ENCODE measurements around the gene UGT1A5. TPM values are rescaled to one million over a fixed set of nuclear protein-coding genes. Genes with fewer than 3 reads are reported as not detected.
A peak's percentile ranks its signal among the peaks of the same experiment; 100 is the strongest.

UGT1A5 gene
- polyA plus RNA-seq, 1 of the 3 experiments (the other 2 are of a cell fraction), result not detected

- TF ChIP-seq, protein P1, sequence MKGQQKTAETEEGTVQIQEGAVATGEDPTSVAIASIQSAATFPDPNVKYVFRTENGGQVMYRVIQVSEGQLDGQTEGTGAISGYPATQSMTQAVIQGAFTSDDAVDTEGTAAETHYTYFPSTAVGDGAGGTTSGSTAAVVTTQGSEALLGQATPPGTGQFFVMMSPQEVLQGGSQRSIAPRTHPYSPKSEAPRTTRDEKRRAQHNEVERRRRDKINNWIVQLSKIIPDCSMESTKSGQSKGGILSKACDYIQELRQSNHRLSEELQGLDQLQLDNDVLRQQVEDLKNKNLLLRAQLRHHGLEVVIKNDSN (IDR thresholded peaks at IDR 0.05; ENCODE audit: borderline replicate concordance, low read depth), result no peak
Measured at GRCh38 chr2:233813236-233814055, 100.7 kb downstream of the UGT1A5 start (continued).

GRCh38 chr2:233814056-233814835, 101.5 kb downstream of the UGT1A5 start:
- Histone ChIP-seq H2AFZ (ENCODE audit: low read depth) (no peak overlapping the region), H3K4me2 (no peak overlapping the region), H3K36me3 (replicated peaks in 1 of 2; ENCODE audit: control insufficient read depth in 1 of 2, insufficient read depth in 2 of 2, low read length in 1 of 2) (no peaks in the 10 kb centered on the region), H3K9ac (no peak overlapping the region), H3F3A (replicated peaks; ENCODE audit: insufficient read depth) (no peaks in the 10 kb centered on the region), H3K27me3 (ENCODE audit: insufficient read depth) (no peaks in the 10 kb centered on the region; the same call in 1 of the 2 replicates), H3K9me2 (no peaks in the 10 kb centered on the region), H3K4me1 (ENCODE audit: control insufficient read depth in 1 of 2, insufficient read depth in 2 of 2, low read depth in 1 of 2, low read length in 1 of 2) (peaks cover 0 to 3% of the 10 kb centered on the region in 2 experiments; a peak in 1 of 4 replicates), H3K79me2 (ENCODE audit: insufficient read depth) (no peaks in the 10 kb centered on the region), H3K9me3 (no peaks in the 10 kb centered on the region), H4K20me1 (ENCODE audit: insufficient read depth) (no peaks in the 10 kb centered on the region), H3K27ac (ENCODE audit: low read depth in 2 of 2, low read length in 1 of 2) (no peak overlapping the region), H3K4me3 (ENCODE audit: low read depth in 2 of 2, low read length in 1 of 2) (no peak overlapping the region)
- WGBS (ENCODE audit: low lambda C conversion rate), result no CpG with 5 or more reads among the region's 2 CpGs
- no peak for DNase-seq
- TF ChIP-seq POLR2AphosphoS5 (IDR thresholded peaks at IDR 0.05; ENCODE audit: low read depth, low read length), result no peak
- TF ChIP-seq, protein P1 (IDR thresholded peaks at IDR 0.05; ENCODE audit: borderline replicate concordance, low read depth), result peak; percentile 83
- TF ChIP-seq NRF1 (IDR thresholded peaks at IDR 0.05; ENCODE audit: low read depth, low read length), result no peak
- ChIA-PET CTCF (interaction anchor here (1.3 kb wide), 1 partner anchor 104 kb away, joined by 3 read pairs; no protein-coding TSS in a partner anchor), POLR2A (no interaction called here)

- Histone ChIP-seq H3K4me1 (ENCODE audit: control insufficient read depth in 1 of 2, insufficient read depth in 2 of 2, low read depth in 1 of 2, low read length in 1 of 2) (peaks cover 0 to 3% of the 10 kb centered on the region in 2 experiments; a peak in 1 of 4 replicates), H2AFZ (ENCODE audit: low read depth) (no peak overlapping the region), H3K4me2 (no peak overlapping the region), H3K27ac (ENCODE audit: low read depth in 2 of 2, low read length in 1 of 2) (no peak overlapping the region; a peak in 1 of 4 replicates), H3K27me3 (ENCODE audit: insufficient read depth) (no peaks in the 10 kb centered on the region), H4K20me1 (ENCODE audit: insufficient read depth) (no peaks in the 10 kb centered on the region), H3K9me2 (no peaks in the 10 kb centered on the region), H3K9me3 (no peaks in the 10 kb centered on the region), H3K4me3 (ENCODE audit: low read depth in 2 of 2, low read length in 1 of 2) (no peak overlapping the region), H3K79me2 (ENCODE audit: insufficient read depth) (no peaks in the 10 kb centered on the region), H3F3A (replicated peaks; ENCODE audit: insufficient read depth) (no peaks in the 10 kb centered on the region), H3K36me3 (replicated peaks in 1 of 2; ENCODE audit: control insufficient read depth in 1 of 2, insufficient read depth in 2 of 2, low read length in 1 of 2) (no peaks in the 10 kb centered on the region), H3K9ac (no peak overlapping the region)
- ChIA-PET CTCF (no interaction called here), POLR2A (no interaction called here)
- TF ChIP-seq CTCF (IDR thresholded peaks at IDR 0.05) (no peak), FOXJ3 (CRISPR knock-in tag; IDR thresholded peaks at IDR 0.05) (no peak), JUND (IDR thresholded peaks at IDR 0.05) (no peak), NFIC (IDR thresholded peaks at IDR 0.05; ENCODE audit: borderline replicate concordance) (no peak)
- TF ChIP-seq, protein P2, sequence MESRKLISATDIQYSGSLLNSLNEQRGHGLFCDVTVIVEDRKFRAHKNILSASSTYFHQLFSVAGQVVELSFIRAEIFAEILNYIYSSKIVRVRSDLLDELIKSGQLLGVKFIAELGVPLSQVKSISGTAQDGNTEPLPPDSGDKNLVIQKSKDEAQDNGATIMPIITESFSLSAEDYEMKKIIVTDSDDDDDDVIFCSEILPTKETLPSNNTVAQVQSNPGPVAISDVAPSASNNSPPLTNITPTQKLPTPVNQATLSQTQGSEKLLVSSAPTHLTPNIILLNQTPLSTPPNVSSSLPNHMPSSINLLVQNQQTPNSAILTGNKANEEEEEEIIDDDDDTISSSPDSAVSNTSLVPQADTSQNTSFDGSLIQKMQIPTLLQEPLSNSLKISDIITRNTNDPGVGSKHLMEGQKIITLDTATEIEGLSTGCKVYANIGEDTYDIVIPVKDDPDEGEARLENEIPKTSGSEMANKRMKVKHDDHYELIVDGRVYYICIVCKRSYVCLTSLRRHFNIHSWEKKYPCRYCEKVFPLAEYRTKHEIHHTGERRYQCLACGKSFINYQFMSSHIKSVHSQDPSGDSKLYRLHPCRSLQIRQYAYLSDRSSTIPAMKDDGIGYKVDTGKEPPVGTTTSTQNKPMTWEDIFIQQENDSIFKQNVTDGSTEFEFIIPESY (IDR thresholded peaks at IDR 0.05; ENCODE audit: borderline replicate concordance, low read depth), result no peak
- DNase-seq, result no peak
- WGBS (ENCODE audit: low lambda C conversion rate), result 70% methylated on average over 6 of the region's 6 CpGs
Measured at GRCh38 chr2:233815861-233816260, 103.2 kb downstream of the UGT1A5 start.
